Liver (tissue), 3 donors: ENCODE measurements around the gene TEC.

Experiments used
- CTCF ChIP-seq: fragments of 150-350 bp; IDR thresholded peaks from 2 replicates; pipeline ENCODE4 v1.5.1; 2017; ENCODE audit warnings: improper control_type of control experiment, low read depth, low read length; ENCODE audit not compliant: missing input control
- NR2F2 ChIP-seq: IDR thresholded peaks from 2 replicates; pipeline ENCODE4 v1.6.1; 2016; ENCODE audit warnings: antibody characterized with exemption
- TAF1 ChIP-seq: conservative IDR thresholded peaks from 2 replicates; pipeline ENCODE4 v1.6.1; 2016; ENCODE audit warnings: antibody characterized with exemption, mild to moderate bottlenecking
- ZBTB33 ChIP-seq: IDR thresholded peaks from 2 replicates; pipeline ENCODE4 v1.6.1; 2016; ENCODE audit warnings: antibody characterized with exemption
- donor health status: healthy.
- donor health status: healthy.

- TF ChIP-seq CTCF (no peak), ZBTB33 (no peak), TAF1 (no peak), NR2F2 (no peak)
Observed at GRCh38 chr4:48270951-48271473, 1.4 kb upstream of the TEC start.
